Activated T-cell treated with anti-CD3 and anti-CD28 coated beads for 4 hours (primary cell): Measurements from ENCODE around the gene GALNT1.

ENCODE experiments used
- DNase-seq: peaks from one replicate; pipeline ENCODE4 v3.0.0-alpha.2; 2020

Gene GALNT1

GRCh38 chr18:35682281-35682867 lies 100.8 kb downstream of the GALNT1 start:
- no peak for DNase-seq

GRCh38 chr18:35683021-35683420 lies 101.5 kb downstream of the GALNT1 start:
- DNase-seq = no peak

- DNase-seq = no peak
These were observed 107.2 kb downstream of the GALNT1 start for GRCh38 chr18:35688757-35689156.

GRCh38 chr18:35689728-35690127 lies 108.2 kb downstream of the GALNT1 start:
- no peak for DNase-seq

- DNase-seq = no peak
These were observed 110.1 kb downstream of the GALNT1 start for GRCh38 chr18:35691625-35692024.

GRCh38 chr18:35692866-35693265 lies 111.3 kb downstream of the GALNT1 start:
- no peak for DNase-seq

- no peak for DNase-seq
These were observed 112.3 kb downstream of the GALNT1 start for GRCh38 chr18:35693829-35694228.

- no peak for DNase-seq
These were observed 113.3 kb downstream of the GALNT1 start for GRCh38 chr18:35694808-35695207.

- no peak for DNase-seq
These were observed 113.8 kb downstream of the GALNT1 start for GRCh38 chr18:35695384-35695783.

- no peak for DNase-seq
These were observed 114.3 kb downstream of the GALNT1 start for GRCh38 chr18:35695803-35696202.

- DNase-seq = no peak
These were observed 114.8 kb downstream of the GALNT1 start for GRCh38 chr18:35696307-35696706.

GRCh38 chr18:35697869-35698268 lies 116.3 kb downstream of the GALNT1 start:
- DNase-seq = no peak

GRCh38 chr18:35703043-35703688 lies 121.6 kb downstream of the GALNT1 start:
- DNase-seq = no peak

- no peak for DNase-seq
These were observed 124.4 kb downstream of the GALNT1 start for GRCh38 chr18:35705988-35706387.

GRCh38 chr18:35707247-35707646 lies 125.7 kb downstream of the GALNT1 start:
- DNase-seq = no peak

GRCh38 chr18:35707674-35708073 lies 126.1 kb downstream of the GALNT1 start:
- no peak for DNase-seq

GRCh38 chr18:35710581-35710980 lies 129.0 kb downstream of the GALNT1 start:
- no peak for DNase-seq

GRCh38 chr18:35711227-35711626 lies 129.7 kb downstream of the GALNT1 start:
- DNase-seq = no peak

- DNase-seq = no peak
These were observed 132.0 kb downstream of the GALNT1 start for GRCh38 chr18:35713545-35713944.

GRCh38 chr18:35714539-35714938 lies 133.0 kb downstream of the GALNT1 start:
- no peak for DNase-seq

GRCh38 chr18:35715139-35715538 lies 133.6 kb downstream of the GALNT1 start:
- no peak for DNase-seq

- no peak for DNase-seq
These were observed 134.8 kb downstream of the GALNT1 start for GRCh38 chr18:35716169-35716831.

GRCh38 chr18:35717182-35717581 lies 135.6 kb downstream of the GALNT1 start:
- no peak for DNase-seq

- DNase-seq = no peak
These were observed 140.0 kb downstream of the GALNT1 start for GRCh38 chr18:35721431-35722081.
